Caco-2 (cell line): ENCODE measurements around the gene SPINK5. TPM values are rescaled to one million over a fixed set of nuclear protein-coding genes. Genes with fewer than 3 reads are reported as not detected.

Experiments
- BruUV-seq: library from RNA; stranded (reverse); fragments of 400-500 nt; replicated peaks from 2 replicates; lab custom pipeline; 2021; lab: Mats Ljungman, UMichigan
- CTCF ChIA-PET: fragments of 300-600 bp; sonication (Branson Sonifier 250); formaldehyde crosslinking; loops from one replicate; lab custom pipeline; 2022; ENCODE audit warnings: antibody characterized with exemption; lab: Charles Lee
- POLR2A ChIA-PET: fragments of 300-600 bp; sonication (Branson Sonifier 250); formaldehyde crosslinking; loops from one replicate; lab custom pipeline; 2022; ENCODE audit warnings: antibody characterized with exemption; lab: Charles Lee
- DNase-seq, 2 experiments: peaks; one replicate each; pipeline versions ENCODE4 v3.0.0 to v3.0.0-alpha.2; 2020 to 2022
- H3K27me3 ChIP-seq: replicated peaks from 2 replicates; pipeline ENCODE4 v1.6.0; 2011; ENCODE audit warnings: low read length; ENCODE audit not compliant: control insufficient read depth, insufficient read depth
- H3K36me3 ChIP-seq: 2 replicates; pipeline ENCODE4 v1.5.1; 2011; ENCODE audit warnings: low read length; ENCODE audit not compliant: control insufficient read depth, insufficient read depth
- H3K4me1 ChIP-seq: fragments of 250-450 bp; sonication (Bioruptor Pico); 2 replicates; pipeline ENCODE4 v1.5.1; 2020; ENCODE audit warnings: mild to moderate bottlenecking
- H3K4me3 ChIP-seq: 2 replicates; pipeline ENCODE4 v1.5.1; 2011; ENCODE audit warnings: low read depth, mild to moderate bottlenecking, control low read depth, low read length
- H3K9me3 ChIP-seq: fragments of 250-450 bp; sonication (Bioruptor Pico); 2 replicates; pipeline ENCODE4 v1.5.1; 2020; ENCODE audit warnings: mild to moderate bottlenecking, moderate library complexity
- H3K27ac Mint-ChIP-seq: one replicate; pipeline ENCODE4 v1.8.0; 2022; ENCODE audit warnings: mixed read lengths; ENCODE audit not compliant: unreplicated experiment
- H3K27me3 Mint-ChIP-seq: one replicate; pipeline ENCODE4 v1.8.0; 2022; ENCODE audit warnings: mixed read lengths; ENCODE audit not compliant: insufficient read depth, unreplicated experiment
- H3K36me3 Mint-ChIP-seq: one replicate; pipeline ENCODE4 v1.8.0; 2022; ENCODE audit warnings: mild to moderate bottlenecking, mixed read lengths; ENCODE audit not compliant: insufficient read depth, unreplicated experiment
- H3K4me1 Mint-ChIP-seq: one replicate; pipeline ENCODE4 v1.8.0; 2022; ENCODE audit warnings: low read depth, mixed read lengths; ENCODE audit not compliant: unreplicated experiment
- H3K4me3 Mint-ChIP-seq: one replicate; pipeline ENCODE4 v1.8.0; 2022; ENCODE audit warnings: mild to moderate bottlenecking, moderate library complexity, mixed read lengths; ENCODE audit not compliant: unreplicated experiment
- H3K9me3 Mint-ChIP-seq: one replicate; pipeline ENCODE4 v1.8.0; 2022; ENCODE audit warnings: mixed read lengths; ENCODE audit not compliant: unreplicated experiment
- CTCF ChIP-seq, 2 experiments: fragments of 200-600 bp in 1 of 2; IDR thresholded peaks; 1 replicate in 1 of 2; 2 replicates in 1 of 2; pipeline versions ENCODE4 v1.5.1 to v1.8.0; 2011 to 2022; ENCODE audit warnings: antibody characterized with exemption in 1 of 2, control low read depth in 1 of 2, inconsistent platforms in 1 of 2, low read depth in 1 of 2, low read length in 1 of 2, mild to moderate bottlenecking in 1 of 2, moderate library complexity in 1 of 2; ENCODE audit not compliant: insufficient read depth in 1 of 2, severe bottlenecking in 1 of 2, unreplicated experiment in 1 of 2
- intact Hi-C: fragments of 100-400 bp; cut with micrococcal nuclease; formaldehyde crosslinking; loops from one replicate; pipeline ENCODE4 v1.10.0; 2022; ENCODE audit not compliant: unreplicated experiment
- total RNA-seq: library from RNA; stranded (reverse); gene quantifications from 2 replicates; pipeline ENCODE4 v1.2.3, GENCODE V29; 2022

SPINK5 gene
- total RNA-seq, 1 experiment from 2014 or later, result 2.2 TPM

- Histone ChIP-seq H3K4me3 (no peak overlapping the region), H3K36me3 (no peaks in the 10 kb centered on the region), H3K4me1 (no peaks in the 10 kb centered on the region), H3K27me3 (no peaks in the 10 kb centered on the region; the same call in 1 of the 2 replicates), H3K9me3 (no peaks in the 10 kb centered on the region)
- Mint-ChIP-seq H3K4me3 (no peak overlapping the region), H3K27ac (no peak overlapping the region), H3K9me3 (peaks cover 9% of the 10 kb centered on the region), H3K4me1 (no peaks in the 10 kb centered on the region), H3K27me3 (no peaks in the 10 kb centered on the region), H3K36me3 (no peaks in the 10 kb centered on the region)
- intact Hi-C loops, result no loop called here
- ChIA-PET POLR2A (no interaction called here), CTCF (no interaction called here)
- no TSS peak for BruUV-seq
- DNase-seq, result no peak
- no peak for TF ChIP-seq CTCF (IDR thresholded peaks at IDR 0.05; ENCODE audit: insufficient read depth in 1 of 2, low read depth in 1 of 2, low read length in 1 of 2, severe bottlenecking in 1 of 2, unreplicated experiment in 1 of 2)
Observed at GRCh38 chr5:148072207-148072606, 8.4 kb downstream of the SPINK5 start.

GRCh38 chr5:148075529-148075928 lies 11.7 kb downstream of the SPINK5 start:
- ChIA-PET CTCF (no interaction called here), POLR2A (no interaction called here)
- Histone ChIP-seq H3K36me3 (no peaks in the 10 kb centered on the region), H3K4me3 (no peak overlapping the region), H3K4me1 (no peaks in the 10 kb centered on the region), H3K27me3 (no peaks in the 10 kb centered on the region; the same call in 1 of the 2 replicates), H3K9me3 (no peaks in the 10 kb centered on the region)
- DNase-seq, result no peak
- H3K27me3 Mint-ChIP-seq, result no peaks in the 10 kb centered on the region
- intact Hi-C loops, result no loop called here
- BruUV-seq, result no TSS peak
- peaks cover 9% of the 10 kb centered on the region for H3K9me3 Mint-ChIP-seq
- no peak overlapping the region for H3K4me3 Mint-ChIP-seq
- no peaks in the 10 kb centered on the region for H3K4me1 Mint-ChIP-seq
- H3K36me3 Mint-ChIP-seq, result no peaks in the 10 kb centered on the region
- no peak overlapping the region for H3K27ac Mint-ChIP-seq
- no peak for TF ChIP-seq CTCF (IDR thresholded peaks at IDR 0.05; ENCODE audit: insufficient read depth in 1 of 2, low read depth in 1 of 2, low read length in 1 of 2, severe bottlenecking in 1 of 2, unreplicated experiment in 1 of 2)

GRCh38 chr5:148083203-148083602 lies 19.4 kb downstream of the SPINK5 start:
- no peaks in the 10 kb centered on the region for H3K9me3 ChIP-seq
- no peaks in the 10 kb centered on the region for H3K36me3 ChIP-seq
- Mint-ChIP-seq H3K27ac (no peak overlapping the region), H3K4me1 (no peaks in the 10 kb centered on the region), H3K36me3 (no peaks in the 10 kb centered on the region), H3K9me3 (peaks cover 13% of the 10 kb centered on the region), H3K4me3 (no peak overlapping the region), H3K27me3 (no peaks in the 10 kb centered on the region)
- H3K4me3 ChIP-seq, result no peak overlapping the region
- H3K4me1 ChIP-seq, result no peaks in the 10 kb centered on the region; the same call in 1 of the 2 replicates
- ChIA-PET POLR2A (no interaction called here), CTCF (no interaction called here)
- intact Hi-C loops, result no loop called here
- no peaks in the 10 kb centered on the region for H3K27me3 ChIP-seq
- DNase-seq, result no peak
- no TSS peak for BruUV-seq
- no peak for TF ChIP-seq CTCF (IDR thresholded peaks at IDR 0.05; ENCODE audit: insufficient read depth in 1 of 2, low read depth in 1 of 2, low read length in 1 of 2, severe bottlenecking in 1 of 2, unreplicated experiment in 1 of 2)
